GM18519 (cell line): ENCODE results near the gene ATP1A3.
"Not testable (repeated sequence)": the region's sequence is repeated elsewhere in the genome, so short reads cannot be mapped to it uniquely, and the experiment has no call there.

ENCODE experiments used
- ATAC-seq: cut with Tn5 transposase; IDR thresholded peaks from one replicate; pipeline ENCODE4 v1.9.1; 2021; ENCODE audit warnings: mild to moderate bottlenecking, moderate library complexity; ENCODE audit not compliant: unreplicated experiment, low FRiP score

Gene ATP1A3

GRCh38 chr19:41955521-41955920 is 38.5 kb downstream of the ATP1A3 start:
- ATAC-seq, result no peak

DNA sequence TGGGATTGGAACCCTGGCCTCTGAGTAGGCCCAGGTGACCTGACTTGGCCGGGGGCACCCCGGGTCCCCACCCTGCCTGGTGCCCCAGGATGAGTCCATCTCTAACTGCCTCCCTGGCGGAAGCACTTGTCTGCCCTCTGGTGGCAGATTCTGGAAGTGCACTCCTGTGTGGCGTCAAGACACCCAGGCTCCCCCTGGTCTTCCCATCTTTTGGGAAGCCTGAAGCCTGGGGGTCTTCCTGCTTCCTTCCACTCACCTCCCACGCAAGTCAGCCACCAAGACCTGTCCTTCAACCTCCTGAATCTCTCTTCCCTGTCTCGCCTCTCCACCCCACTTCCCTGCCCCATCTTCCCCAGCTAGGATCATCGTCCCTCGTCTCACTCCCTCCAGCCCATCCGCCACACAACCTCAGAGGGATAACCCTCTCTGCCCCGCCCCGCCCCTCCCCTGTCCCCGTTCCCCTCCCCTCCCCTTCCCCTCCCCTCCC is 42.3 kb downstream of the ATP1A3 start:
- no peak for ATAC-seq

GRCh38 chr19:41947091-41947490 is 46.9 kb downstream of the ATP1A3 start:
- no peak for ATAC-seq

- peak; percentile 68 for ATAC-seq
These were observed 48.8 kb downstream of the ATP1A3 start for GRCh38 chr19:41945135-41945766.

DNA sequence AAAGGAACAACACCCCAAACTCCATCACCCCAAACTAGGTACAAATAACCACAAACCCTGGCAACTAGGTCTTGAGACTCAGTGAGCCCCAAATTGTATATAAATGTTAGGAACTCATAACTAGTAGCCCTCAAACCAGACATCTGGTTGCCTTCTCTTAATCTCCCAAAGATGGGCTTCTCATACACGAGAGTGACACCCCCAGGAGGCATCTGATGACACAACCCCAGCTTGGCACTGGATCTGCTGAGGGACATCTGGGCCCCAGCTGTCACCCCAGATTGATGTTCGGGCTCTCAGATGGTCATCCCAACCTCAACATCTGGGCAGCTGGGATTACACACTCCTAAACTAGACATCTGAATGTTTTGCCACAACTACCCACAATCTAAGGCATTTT is 49.7 kb downstream of the ATP1A3 start:
- ATAC-seq, result no peak

- no peak for ATAC-seq
These were observed 52.4 kb downstream of the ATP1A3 start for GRCh38 chr19:41941410-41942202.

GRCh38 chr19:41940731-41941409 is 53.2 kb downstream of the ATP1A3 start:
- ATAC-seq, result no peak

GRCh38 chr19:41939861-41940730 is 53.9 kb downstream of the ATP1A3 start:
- ATAC-seq, result no peak

- ATAC-seq, result not testable (repeated sequence)
These were observed 54.8 kb downstream of the ATP1A3 start for GRCh38 chr19:41939209-41939608.

DNA sequence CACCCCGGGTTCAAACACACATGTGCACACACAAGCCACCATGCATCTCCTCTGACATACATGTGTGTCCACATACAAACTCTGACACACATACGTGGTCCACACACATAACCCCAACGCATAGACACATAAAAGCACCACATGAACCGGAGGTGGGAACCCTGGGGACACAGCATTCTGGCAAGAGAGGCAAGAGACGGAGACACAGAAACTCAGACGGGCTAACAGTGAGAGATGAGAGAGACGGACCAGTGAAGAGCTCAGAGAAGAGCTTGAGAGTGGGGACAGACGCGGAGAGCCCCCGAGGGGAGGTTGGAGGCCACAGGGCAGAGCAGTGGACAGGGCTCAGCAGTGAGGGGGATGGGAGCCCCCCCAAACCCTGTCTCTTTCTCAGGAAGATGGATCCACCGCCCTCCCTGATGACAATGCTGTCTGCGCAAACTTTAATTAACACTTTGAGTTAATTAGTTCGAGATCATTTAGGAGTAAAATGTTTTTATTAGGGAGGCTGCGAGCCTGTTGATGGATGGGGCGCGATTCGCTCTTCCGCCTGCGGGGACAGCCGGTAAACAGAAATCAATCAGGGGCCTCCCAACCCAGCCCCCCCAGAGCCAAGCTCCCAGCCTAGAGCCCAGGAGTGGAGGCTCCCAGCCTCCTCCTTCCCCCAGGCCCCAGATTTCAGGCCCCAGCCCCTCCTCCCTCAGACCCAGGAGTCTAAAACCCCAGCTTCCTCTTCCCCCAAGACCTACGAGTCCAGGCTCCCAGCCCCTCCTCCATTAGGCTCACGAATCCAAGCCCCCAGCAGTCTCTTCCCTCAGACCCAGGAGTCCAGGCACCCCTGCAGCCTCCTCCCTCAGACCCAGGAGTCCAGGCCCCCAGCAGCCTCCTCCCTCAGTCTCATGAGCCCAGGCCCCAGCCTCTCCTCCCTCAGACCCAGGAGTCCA is 56.2 kb downstream of the ATP1A3 start:
- no peak for ATAC-seq

DNA sequence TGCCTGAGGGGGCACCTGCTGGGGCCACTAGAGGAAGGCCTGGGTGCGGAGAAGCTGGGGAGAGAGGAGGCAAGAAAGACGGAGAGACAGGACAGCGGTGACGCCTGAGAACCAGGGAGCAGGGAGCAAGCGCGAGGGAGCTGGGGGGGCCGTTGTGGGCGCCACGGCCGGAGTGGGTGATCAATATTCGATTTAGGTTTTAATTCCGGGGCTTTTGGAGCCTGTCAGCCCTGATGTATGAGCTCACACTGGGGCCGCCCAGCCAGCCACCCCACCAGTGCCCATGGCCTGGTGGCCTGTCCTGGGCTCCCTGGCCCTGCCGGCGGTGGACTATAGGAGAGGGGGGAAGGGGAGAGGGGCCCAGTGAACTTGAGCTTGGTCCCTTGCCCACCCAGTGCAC is 57.1 kb downstream of the ATP1A3 start:
- no peak for ATAC-seq

- no peak for ATAC-seq
These were observed 57.6 kb downstream of the ATP1A3 start for GRCh38 chr19:41936416-41936850.

- ATAC-seq, result no peak
These were observed 58.1 kb downstream of the ATP1A3 start for GRCh38 chr19:41935760-41936415.

DNA sequence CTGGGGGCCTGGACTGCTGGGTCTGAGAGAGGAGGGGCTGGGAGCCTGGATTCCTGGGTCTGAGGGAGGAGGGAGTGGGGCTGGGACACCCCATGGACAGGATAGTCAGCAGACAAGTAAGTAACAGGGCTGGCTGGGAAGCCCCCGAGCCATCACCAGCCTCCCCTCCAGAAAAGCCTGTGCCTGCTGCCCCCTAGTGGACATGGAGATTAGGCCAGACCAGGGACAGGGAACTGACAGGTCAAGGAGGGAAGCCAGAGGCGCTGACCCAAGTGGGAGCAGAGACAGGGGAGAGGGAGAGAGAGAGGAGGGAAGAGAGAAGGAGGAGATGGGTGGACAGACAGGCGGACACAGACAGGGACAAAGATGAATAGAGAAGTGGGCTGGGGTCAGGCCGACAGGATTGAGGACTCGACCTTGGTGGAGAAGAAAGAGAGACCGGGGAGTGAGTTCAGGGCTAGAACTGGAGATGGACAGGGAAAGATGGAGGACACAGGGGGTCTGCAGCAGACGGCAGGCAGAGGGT is 59.1 kb downstream of the ATP1A3 start:
- no peak for ATAC-seq

DNA sequence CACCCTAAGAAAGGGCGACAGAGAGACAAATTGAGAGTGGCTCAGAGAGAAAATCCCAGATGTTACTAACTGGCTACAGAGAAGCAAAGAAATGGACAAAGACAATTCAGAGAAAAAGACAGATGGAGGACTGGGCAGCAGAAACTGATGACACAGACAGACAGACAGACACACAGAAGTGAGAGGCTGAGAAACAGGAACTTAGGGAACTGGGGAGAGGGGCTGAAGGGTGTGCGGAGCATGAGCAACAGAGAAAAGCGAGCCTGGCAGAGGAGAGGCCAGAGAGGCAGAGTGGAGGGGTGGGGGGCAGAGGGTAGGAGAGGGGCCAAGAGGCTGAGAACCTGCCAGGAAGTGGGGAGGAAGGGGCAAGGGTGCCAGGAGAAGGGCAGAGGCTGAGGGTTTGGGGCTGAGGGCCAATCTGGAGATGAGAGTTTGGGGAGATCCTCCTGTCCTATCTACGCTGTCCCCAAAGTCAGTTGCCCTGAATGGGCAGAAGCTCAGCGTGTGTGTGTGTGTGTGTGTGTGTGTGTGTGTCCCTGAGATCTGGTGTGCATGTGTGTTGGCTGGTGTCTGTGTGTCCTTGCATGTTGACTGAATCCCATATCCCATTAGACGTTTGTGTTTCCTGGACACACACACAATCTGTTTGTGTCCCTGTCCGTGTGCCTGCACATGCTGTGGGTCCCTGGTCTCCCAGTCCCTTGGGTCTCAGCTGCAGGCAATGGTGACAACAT is 60.2 kb downstream of the ATP1A3 start:
- no peak for ATAC-seq

- ATAC-seq, result no peak
These were observed 61.2 kb downstream of the ATP1A3 start for GRCh38 chr19:41932720-41933332.

GRCh38 chr19:41932259-41932719 is 61.7 kb downstream of the ATP1A3 start:
- ATAC-seq, result no peak
